HG03175 (cell line): ENCODE measurements around the gene RUNDC3A.

ENCODE experiments used
- ATAC-seq: cut with Tn5 transposase; IDR thresholded peaks from one replicate; pipeline ENCODE4 v1.9.1; 2021; ENCODE audit warnings: mild to moderate bottlenecking, moderate library complexity; ENCODE audit not compliant: unreplicated experiment

Gene RUNDC3A

DNA sequence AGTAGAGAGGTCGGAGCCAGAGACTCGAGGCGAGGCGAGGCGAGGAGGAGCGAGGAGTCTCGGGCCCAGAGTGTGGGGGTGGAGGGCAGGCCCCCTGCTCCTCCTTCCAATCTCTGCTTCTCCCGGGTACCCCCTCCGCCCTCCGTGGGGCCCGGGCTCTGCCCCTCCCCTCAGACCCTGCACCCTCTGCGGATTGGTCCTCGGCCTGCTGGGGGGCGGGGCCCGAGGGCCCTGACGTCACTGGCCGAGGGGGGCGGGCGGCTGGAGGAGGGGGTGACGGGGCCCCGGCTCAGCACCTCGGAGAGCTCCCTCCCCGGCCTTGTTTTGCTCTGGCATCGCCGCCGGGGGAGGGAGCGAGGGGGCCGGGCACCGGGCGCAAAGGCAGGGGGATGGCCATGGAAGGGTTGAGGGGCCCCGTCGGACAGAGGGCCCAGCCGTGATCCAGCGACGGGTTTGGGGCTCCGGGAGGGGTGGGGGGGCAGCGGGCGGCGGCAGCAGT, at the start of gene RUNDC3A:
RUNDC3A (plus strand) TSS at position 282 of the 499 bp plus-strand sequence. CDS start 232 bp downstream, outside the sequence.
- no peak for ATAC-seq

DNA sequence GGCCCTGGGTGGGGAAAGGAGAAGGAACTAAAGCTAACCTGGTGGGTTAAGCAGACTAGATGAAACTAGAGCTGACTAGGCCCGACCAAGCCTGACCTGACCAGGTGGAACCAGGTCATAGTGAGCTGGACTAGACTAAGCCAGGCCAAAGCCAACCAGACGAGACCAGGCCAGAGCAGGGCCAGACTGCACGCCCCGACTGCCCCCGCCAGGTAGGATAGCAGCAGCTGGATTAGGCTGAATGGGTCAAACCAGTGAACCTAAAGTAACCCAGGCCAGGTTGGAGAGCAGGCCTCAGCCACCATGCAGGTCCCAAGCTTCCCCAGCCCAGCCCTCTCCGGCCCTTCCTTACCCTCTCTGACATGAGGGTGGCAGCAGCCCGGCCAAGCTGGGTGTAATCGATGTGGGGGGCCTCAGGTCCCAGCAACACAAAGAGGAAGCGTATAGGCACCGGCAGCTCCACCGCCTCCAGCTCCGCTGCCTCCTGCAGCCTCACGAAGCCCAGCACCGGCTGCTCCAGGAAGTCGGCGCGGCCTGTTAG, 49.5 kb upstream of the RUNDC3A start:
- ATAC-seq, result no peak

DNA sequence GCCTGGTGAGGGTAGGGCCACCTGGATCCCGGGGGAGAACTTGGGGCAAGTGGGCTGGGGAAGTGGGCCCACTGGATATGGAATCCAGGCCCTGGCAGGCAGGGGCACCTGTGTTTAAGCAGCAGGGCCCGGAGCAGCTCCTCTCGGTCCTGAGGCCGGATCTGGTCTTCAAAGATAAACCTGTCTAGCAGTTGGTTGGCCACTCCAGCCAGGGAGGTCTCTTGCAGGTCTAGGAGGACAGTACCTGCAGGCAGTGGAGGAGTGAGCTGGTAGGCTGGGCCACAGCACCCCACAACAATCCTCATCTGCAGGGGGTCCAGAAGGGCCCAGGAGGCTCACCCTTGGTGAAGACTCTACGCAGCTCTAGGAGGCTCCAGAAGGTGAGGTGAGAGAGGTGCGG, 48.1 kb upstream of the RUNDC3A start:
- ATAC-seq, result no peak

DNA sequence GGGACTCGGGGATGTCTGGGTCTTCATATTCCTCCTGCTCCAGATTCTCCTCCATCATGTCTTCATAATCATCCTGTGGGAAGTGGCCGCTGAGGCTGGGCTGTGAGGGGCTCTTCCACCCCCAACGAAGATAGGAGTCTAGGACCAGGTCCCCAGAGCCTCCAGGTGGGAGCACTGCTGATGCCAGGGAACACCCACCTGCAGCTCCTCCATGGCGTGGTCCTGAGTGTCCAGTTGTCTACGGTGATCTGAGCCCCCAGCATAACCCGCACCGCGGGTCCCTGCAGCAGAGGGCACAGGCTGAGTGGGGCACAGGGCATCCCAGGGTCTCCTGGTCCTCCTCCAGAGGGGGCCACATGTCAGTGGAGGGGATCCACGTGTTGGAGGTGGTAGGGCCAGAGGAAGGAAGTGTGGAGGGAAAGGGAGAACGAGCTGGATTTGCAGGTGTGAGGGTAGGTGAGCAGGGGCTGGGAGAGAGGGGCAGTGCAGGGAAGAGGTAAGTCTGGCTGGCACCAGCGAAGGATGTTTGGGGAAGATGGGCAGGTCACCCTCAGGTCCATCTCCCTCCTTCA, 45.7 kb upstream of the RUNDC3A start:
- ATAC-seq, result no peak

DNA sequence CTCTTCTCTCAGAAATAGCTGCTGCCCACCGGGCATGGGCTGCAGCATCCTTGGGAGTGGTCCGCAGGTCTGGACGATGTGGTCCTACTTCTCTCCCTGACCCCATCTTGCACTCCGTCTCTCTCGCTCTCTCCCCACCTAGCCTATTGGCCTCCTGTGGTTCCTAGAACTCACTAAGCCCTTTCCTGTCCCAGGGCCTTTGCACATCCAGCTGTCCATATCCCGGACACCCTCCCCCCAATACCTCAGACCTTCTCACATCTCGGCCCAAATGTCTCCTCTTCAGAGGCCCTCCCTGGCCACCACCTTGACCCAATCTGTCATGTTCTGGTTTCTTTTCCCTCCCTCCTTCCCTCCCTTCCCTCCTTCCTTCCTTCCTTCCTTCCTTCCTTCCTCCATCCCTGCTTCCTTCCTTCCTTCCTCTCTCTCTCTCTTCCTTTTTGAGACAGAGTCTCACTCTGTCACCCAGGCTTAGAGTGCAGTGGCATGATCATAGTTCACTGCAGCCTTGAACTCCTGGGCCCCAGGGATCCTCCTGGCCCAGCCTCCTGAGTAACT, 45.0 kb upstream of the RUNDC3A start:
- no peak for ATAC-seq

DNA sequence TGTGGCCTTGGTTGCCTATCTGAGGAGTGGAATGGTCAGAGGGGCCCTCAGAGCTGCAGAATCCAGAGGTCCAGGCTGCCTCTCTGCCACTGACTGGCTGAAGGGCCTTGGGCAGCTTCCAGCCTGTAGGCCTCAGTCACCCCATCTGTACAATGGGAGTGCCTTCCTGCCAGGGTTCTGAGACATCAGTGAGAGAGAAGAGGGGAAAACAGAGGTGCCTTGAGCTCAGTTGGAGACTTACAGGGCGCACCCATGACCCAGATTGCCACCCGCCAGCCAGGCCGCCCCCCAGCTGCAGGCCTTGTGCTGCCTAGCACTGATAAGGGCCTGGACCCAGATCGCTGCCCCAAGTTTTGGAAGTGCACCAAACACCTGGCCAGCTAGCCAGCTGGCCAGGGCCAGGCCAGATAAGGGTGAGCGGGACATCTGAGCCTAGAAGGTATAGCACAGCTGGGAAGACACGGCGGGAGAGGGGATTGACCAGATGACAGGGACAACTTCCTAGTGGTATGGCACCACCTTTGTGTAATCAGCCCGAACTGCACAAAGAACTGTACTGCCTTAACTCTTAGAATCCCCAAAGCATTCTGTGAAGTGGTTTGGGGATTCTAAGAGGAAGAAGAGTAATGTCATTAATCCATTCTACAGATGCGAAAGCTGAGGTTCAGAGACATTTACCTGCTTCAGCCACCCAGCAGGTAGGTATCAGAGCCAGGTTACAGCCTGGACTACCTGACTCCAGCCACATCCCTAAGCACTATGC, 41.8 kb upstream of the RUNDC3A start:
- no peak for ATAC-seq

DNA sequence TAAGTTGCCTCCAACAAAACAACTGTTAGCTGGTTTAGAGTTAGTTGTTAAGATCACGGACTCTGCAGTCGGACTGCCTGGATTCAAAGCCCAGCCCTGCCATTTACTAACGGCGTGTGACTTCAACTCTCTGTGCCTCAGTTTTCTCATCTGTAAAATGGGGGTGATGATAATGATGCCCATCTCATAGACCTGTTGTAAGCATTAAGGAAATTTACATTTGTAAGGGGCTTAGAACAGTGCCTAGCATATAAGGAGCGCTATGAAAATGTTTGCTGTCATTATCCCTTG, 41.3 kb upstream of the RUNDC3A start:
- no peak for ATAC-seq

DNA sequence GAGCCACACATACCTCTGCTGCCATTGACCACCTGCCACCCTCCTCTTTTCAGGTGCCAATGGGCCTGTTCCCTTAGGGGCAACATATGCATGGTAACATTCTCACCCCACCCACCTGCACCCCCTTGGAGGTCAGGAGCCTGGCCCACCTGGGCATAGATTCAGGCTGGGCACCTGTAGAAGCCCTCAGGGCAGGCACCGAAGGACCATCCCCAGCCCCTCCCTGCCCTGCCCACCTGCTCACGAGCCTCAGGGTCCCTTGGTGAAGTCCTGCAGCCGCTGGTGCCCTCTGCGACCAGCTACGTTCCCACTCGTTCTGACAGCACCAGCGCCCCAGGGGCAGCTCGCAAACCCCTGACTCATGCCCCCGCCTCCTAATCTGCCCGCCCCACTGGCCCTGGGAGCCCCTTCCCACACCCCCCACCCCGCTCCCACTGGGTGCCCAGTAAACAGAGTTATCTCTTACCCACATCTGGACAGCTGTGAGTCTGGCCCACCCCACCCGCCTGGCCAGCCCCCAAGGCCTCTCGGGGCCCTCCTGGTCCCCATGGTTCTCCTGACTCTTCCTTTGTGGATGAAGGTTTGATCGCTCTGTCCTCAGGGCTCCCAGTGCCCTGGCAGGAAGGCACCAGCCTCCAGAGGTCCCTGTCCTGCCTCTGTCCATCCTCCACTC, 40.4 kb upstream of the RUNDC3A start, which contains the start of gene SLC4A1:
SLC4A1 (minus strand) TSS at position 318 of the 673 bp plus-strand sequence. CDS start 5,269 bp downstream, outside the sequence.
- no peak for ATAC-seq

DNA sequence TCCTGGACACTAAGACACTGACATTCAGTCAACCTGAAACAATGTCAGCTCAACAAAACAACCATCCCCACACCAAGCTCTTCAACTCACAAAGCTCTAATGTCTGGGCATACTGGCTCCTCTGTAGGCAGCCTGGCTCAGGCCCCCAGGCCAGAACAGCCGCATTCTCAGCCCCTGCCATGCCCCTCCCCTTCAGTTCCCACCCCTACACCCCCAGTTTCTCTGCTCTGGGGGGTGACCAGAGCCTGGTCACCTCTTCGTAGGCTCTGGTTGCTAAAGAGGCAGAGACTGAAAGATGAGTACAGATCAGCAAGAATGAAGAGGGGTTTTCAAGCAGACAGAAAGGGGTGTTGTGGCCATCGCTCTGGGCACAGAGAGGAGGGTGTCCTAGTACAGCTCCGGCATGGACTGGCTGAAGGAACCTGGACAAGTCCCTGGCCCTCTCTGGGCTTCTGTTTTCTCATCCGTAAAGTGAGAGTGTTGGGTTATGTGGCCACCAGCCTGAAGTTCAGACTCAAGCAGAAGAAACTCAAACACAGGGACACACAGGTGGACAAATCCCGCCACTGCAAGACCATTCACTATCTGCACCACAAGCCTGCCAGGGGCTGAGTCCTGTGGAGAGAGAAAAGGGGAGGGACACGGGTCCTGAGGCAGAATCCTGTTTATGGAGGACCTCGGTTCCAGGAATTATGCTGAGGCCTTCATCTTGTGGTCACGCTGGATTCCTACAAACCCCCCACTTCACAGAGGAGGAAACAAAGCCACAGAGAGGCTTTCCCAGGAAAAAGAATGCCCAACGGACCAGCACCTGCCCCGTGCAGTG, 39.5 kb upstream of the RUNDC3A start:
- no peak for ATAC-seq

DNA sequence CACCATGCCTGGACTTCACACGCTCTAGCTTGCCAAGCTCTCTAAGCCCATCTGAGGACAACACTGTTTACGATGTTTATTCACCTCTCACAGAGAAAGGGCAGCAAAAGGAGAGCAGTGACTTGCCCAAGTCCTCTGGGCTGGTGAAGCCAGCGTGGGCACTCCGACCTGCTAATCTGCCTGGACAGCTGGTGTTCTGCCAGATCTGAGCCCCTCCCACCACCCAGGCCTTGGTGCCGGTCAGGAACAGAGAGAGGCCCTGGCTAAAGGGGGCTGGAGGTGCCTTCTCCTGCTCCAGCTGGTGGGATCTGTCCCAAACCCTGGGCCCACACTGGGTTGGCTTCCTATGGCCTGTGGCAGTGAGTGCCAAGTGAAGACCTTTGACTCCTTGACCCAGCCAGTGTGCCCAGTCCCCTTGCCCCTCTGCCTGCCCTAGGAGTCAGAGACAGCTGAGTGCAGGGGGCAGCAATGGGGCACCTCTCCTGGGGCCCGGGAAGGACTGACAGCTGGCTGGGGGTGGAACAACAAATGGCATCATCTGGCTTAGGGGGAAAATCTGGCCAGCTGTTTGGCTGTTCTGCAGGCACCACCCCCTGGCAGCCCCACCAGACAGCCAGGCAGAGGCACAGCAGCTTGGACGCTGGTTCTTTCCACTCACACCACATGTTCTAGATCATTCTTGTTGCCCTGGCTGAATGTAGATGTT, 38.7 kb upstream of the RUNDC3A start:
- ATAC-seq, result no peak

DNA sequence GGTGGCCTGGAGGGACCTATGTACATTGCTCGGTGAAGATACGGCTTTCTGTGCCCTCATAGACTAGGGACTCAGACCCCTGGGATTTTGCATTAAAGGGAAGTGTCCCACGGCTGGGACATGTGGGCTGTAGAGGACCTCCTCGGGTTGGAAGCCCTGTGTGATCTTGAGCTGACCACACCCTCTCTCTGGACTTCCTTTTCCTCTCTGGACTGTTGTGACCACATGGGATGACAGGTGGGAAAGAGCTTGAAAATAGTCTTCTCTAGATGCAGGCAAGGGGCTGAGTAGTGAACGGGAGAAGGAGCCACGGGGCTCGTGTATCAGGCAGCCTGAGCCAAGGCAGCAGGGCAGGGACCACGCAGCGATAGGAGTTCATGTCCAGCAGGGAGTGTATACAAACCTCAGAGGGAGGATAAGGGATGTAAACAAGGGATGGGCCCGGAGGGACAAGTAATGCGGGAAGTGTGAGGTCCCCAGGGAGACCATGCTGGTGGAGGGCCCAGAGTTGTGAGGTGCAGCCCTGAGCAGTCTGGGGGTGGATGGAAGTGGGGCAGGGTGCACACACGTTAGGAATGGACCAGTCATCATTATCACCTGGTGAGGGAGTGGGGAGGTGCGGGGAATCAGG, 36.0 kb upstream of the RUNDC3A start:
- ATAC-seq, result no peak

DNA sequence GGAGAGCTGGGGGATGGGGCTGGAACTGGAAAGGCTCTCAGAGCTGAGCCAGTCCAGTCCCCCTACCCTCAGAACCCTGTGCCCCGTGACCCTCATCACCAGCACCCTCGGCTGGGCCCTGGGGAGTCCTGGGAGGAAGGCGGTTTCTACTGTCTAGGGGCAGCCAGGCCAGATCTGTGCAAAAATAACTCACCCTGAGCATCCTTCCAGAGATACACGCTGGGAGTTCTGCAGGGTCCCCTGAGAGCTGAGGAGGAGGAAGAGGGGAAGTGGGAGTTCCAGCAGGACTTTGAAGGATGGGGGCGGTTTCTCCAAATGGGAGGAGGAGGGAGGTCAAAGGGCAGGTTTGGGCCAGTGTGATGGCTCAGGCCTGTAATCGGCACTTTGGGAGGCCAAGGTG, 35.4 kb upstream of the RUNDC3A start:
- ATAC-seq, result no peak

DNA sequence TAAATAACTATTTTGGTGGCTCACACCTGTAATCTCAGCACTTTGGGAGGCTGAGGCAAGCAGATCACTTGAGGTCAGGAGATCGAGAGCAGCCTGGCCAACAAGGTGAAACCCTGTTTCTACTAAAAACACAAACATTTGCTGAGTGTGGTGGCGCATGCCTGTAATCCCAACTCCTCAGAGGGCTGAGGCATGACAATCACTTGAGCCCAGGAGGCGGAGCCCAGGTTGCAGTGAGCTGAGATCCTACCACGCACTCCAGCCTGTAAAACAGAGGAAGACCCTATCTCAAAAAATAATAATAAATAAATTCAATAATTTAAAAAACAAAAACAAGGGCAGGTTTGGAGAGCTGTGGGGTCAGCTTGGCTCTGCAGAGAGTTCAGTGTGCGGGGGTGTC, 34.8 kb upstream of the RUNDC3A start:
- ATAC-seq, result no peak

DNA sequence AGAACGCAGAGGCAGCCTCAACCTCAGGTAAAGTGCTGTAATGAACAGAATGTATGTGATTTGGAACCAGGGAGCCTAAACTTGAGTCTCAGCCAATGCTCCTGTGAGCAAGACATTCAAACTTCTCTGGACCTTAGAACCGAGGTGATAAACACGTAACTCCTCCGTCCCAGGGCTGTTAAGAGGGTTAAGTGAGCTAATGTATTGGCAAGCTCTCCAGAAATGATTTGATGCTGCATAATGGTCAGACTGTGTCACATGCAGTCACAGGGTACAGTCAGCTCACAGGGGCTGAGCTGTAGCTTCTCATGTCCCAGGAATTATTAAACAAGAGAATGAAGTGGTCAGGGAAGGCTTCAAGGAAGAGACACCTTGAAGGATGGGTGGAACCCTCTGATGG, 30.4 kb upstream of the RUNDC3A start:
- no peak for ATAC-seq

DNA sequence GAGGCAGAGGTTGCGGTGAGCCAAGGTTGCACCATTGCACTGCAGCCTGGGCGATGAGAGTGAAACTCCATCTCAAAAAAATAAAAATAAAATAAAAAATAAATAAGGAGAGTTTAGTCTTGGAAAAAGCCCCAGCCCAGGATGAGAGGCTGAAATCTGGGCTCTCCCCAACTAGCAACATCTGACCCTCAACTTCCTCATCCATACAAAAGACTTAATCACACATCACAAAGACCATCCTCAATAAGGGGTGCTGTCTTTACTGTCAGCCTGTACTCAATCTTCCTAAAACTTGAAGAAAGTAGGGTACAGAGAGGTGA, 29.1 kb upstream of the RUNDC3A start:
- no peak for ATAC-seq

DNA sequence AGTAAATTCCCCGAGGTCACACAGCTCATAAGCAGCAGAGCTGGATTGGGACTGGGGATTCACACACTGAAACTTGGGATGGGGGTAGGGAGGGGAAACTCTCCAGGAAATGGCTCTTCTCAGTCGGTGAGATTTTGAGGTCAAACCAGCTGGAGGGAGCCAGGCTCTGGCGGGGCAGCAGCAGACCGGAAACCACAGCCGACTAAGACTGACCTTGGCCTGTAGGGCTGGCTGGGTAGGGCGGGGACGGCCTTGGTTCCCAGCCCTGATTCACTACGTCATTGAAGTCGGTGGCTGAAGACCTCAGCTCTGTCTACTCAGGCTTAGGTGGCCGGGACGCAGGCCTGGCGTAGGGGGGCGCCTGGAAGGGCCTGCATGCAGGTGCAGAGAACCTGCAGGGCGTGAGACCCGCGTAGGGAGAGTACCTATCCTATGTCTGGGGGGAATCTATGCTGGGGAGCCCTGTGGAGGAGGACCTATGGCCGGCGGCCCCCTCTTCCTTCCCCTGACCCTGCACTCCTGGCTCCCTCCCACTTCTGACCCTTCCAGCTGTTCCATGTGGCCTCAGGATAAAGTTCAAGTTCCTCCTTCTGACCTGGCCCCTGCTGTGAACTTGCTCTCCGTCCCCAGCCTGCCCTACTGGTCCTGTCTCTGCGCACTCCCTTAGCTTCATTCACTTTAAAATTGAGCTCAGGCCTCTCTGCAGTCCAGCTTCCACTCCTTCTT, 28.6 kb upstream of the RUNDC3A start:
- peak; percentile 90 for ATAC-seq

DNA sequence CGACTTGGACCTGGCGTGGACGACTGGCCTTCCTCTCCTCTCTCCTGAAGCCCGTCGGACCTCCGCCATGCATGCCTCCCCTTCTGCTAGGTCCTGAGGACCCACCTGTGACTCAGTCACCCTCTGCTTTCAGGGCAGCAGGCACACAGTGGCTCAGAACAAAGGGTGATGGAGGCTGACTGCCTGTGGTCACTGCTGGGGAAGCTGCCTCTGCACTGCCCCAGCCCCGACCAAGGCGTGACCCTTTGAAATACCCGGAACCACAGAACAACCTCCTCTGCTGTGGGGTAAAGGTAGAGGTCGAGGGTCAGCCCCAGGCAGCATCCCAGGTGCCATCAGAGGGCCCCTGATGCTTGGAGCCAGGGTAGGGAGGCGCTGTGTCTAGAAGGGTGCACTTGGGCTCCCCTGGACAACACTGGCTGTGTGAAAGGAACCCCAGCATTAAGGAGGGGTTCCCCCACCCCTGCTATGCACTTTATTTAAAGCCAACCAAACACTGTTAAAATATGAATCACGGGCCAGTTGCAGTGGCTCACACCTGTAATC, 27.9 kb upstream of the RUNDC3A start:
- no peak for ATAC-seq

DNA sequence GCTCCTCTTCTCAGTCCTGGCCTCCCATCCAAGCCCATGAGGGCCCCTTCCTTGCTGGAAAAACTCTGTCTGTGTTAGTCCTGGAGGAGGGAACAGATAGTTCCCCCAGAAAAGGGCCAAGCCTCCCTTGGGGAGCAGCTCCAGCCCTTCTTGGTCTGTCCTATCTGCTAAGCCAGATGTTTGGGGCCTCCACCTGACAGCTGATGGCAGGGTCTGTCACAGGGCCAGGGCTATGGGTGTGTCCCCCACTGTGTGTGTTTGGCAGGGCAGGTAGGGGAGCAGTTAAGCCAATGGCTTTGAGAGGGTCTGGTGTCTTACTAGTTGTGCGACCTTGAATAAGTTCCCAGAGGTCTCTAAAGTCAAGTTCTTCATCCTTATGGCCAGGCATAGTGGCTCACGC, 26.8 kb upstream of the RUNDC3A start:
- ATAC-seq, result no peak

DNA sequence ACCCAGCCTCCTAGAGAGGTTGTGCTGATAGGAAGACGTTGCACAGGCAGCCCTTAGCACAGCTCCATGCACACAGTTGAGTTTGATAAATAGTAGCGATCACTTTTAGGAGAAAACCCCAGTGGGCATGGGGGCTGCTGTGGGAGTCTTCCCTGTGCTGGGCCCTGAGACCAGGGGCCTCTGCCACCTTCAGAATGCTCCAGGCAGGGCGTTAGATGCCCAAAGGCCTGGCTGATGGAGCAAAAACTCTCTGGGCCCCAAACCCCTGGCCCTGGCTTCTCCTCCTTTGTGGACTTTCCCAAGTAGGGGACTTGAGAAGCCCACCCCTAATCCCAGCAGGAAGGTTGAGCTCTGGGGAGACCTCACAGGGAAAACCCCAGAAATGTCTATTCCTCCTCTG, 26.1 kb upstream of the RUNDC3A start:
- ATAC-seq, result no peak
